ENCODE measurements around the gene KCTD7. TPM values are rescaled to one million over a fixed set of nuclear protein-coding genes. Genes with fewer than 3 reads are reported as not detected.
"Not testable (repeated sequence)": the region's sequence is repeated elsewhere in the genome, so short reads cannot be mapped to it uniquely, and the experiment has no call there.

Gene KCTD7
- total RNA-seq, 1 donor from 2014 or later = 10.3 TPM

DNA sequence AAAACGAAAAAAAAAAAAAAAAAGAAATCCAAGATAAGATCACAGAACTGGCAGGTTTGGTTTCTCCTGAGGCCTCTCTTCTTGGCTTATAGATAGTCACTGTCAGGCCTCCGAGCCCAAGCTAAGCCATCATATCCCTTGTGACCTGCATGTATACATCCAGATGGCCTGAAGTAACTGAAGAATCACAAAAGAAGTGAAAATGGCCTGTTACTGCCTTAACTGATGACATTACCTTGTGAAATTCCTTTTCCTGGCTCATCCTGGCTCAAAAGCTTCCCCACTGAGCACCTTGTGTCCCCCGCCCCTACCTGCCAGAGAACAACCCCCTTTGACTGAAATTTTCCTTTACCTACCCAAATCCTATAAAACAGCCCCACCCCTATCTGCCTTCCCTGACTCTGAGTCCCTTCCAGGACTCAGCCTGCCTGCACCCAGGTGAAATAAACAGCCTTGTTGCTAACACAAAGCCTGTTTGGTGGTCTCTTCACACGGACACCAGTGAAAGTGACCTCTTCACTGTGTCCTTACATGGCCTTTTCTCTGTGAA, 36.0 kb upstream of the KCTD7 start:
- H3K27me3 Mint-ChIP-seq (ENCODE audit: low read depth); DNase-seq (ENCODE audit: low spot score); H3K9me3 Mint-ChIP-seq: not testable (repeated sequence)
- peaks cover 15% of the 10 kb centered on the region for H3K36me3 Mint-ChIP-seq (ENCODE audit: low read depth)
- H3K4me1 Mint-ChIP-seq (ENCODE audit: low read depth) = peaks cover 30% of the 10 kb centered on the region
- H3K27ac Mint-ChIP-seq = peak overlapping the region; percentile 85
- intact Hi-C loops (cut with micrococcal nuclease) = loop anchor here (1.0 kb wide), 3 partner anchors 36 to 90 kb away; partner anchors contain the start of gene KCTD7
- peak overlapping the region; percentile 96 for H3K4me3 Mint-ChIP-seq (ENCODE audit: low read depth)

DNA sequence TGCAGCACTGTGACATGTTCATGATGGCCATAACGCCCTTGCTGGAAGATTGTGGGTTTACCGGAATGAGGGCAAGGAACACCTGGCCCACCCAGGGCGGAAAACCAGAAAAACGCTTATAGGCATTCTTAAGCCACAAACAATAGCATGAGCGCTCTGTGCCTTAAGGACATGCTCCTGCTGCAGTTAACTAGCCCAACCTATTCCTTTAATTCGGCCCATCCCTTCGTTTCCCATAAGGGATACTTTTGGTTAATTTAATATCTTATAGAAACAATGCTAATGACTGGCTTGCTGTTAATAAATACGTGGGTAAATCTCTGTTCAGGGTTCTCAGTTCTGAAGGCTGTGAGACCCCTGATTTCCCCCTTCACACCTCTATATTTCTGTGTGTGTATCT, 34.6 kb upstream of the KCTD7 start:
- intact Hi-C loops (cut with micrococcal nuclease); H3K27me3 Mint-ChIP-seq (ENCODE audit: low read depth): not testable (repeated sequence)
- peaks cover 24% of the 10 kb centered on the region for H3K4me1 Mint-ChIP-seq (ENCODE audit: low read depth)

DNA sequence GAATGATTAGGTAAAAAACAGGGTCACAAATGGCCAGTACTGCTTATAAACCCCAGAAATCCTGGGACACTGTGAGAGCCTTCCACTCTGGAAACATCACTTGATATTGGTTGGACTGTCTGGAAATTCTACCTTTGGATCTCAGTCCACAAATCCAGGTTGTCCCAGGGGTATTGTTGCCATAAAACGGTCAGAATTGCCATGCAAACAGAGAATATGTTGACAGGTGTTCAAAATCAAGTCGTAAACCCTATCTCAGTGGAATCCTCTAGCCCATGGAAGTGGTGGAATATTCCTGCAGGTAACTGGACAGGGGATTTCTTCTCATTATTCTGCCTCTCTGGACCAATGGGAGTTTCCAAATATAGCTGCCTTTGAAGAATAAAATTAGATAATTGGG, 31.2 kb upstream of the KCTD7 start:
- DNase-seq (ENCODE audit: low spot score) = no peak
- Mint-ChIP-seq H3K27me3 (ENCODE audit: low read depth) (peaks cover 3% of the 10 kb centered on the region), H3K4me1 (ENCODE audit: low read depth) (peaks cover 9% of the 10 kb centered on the region), H3K4me3 (ENCODE audit: low read depth) (no peak overlapping the region), H3K9me3 (no peaks in the 10 kb centered on the region), H3K36me3 (ENCODE audit: low read depth) (peaks cover 2% of the 10 kb centered on the region), H3K27ac (no peak overlapping the region)
- intact Hi-C loops (cut with micrococcal nuclease) = no loop called here

More for the DNA sequence above, 34.6 kb upstream of the KCTD7 start:
- H3K4me3 Mint-ChIP-seq (ENCODE audit: low read depth); H3K36me3 Mint-ChIP-seq (ENCODE audit: low read depth); H3K9me3 Mint-ChIP-seq; DNase-seq (ENCODE audit: low spot score); H3K27ac Mint-ChIP-seq: not testable (repeated sequence)

DNA sequence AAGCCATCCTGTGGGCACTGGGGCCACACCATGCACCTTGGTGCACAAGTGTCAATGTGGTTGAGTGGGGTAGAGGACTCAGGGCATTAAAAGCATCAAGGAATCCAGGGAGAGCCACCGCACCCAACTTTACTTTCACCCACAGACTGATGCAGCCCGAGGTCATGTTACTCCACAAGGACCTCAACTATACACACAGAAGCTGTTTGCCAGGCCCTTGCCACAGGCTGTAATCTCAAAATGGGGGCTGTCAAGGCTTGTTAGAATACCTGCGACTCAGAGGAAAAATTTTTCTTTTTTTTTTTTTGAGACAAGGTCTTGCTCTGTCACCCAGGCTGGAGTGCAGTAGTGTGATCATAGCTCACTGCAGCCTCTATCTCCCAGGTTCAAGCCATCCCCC, 26.5 kb upstream of the KCTD7 start:
- Mint-ChIP-seq H3K27me3 (ENCODE audit: low read depth) (peaks cover 3% of the 10 kb centered on the region), H3K4me1 (ENCODE audit: low read depth) (no peaks in the 10 kb centered on the region), H3K4me3 (ENCODE audit: low read depth) (no peak overlapping the region), H3K9me3 (no peaks in the 10 kb centered on the region), H3K36me3 (ENCODE audit: low read depth) (no peaks in the 10 kb centered on the region), H3K27ac (no peak overlapping the region)
- intact Hi-C loops (cut with micrococcal nuclease) = no loop called here
- DNase-seq (ENCODE audit: low spot score) = no peak

DNA sequence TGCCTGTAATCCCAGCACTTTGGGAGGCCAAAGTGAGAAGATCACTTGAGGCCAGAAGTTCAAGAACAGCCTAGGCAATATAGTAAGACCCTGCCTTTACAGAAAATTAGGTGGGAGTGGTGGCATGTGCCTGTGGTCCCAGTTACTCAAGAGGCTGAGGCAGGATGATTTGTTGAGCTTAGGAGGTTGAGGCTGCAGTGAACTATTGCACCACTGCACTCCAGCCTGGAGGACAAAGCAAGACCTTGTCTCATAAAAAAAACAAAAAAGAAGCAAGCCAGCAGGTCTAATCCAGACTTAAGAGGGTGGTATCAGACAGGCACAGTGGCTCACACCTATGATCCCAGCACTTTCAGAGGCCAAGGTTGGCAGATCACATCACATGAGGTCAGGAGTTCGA, 24.5 kb upstream of the KCTD7 start:
- no peak for DNase-seq (ENCODE audit: low spot score)
- no peaks in the 10 kb centered on the region for H3K27me3 Mint-ChIP-seq (ENCODE audit: low read depth)
- H3K27ac Mint-ChIP-seq = no peak overlapping the region
- H3K36me3 Mint-ChIP-seq (ENCODE audit: low read depth) = no peaks in the 10 kb centered on the region
- H3K4me3 Mint-ChIP-seq (ENCODE audit: low read depth) = no peak overlapping the region
- intact Hi-C loops (cut with micrococcal nuclease) = no loop called here
- H3K9me3 Mint-ChIP-seq = no peaks in the 10 kb centered on the region
- no peaks in the 10 kb centered on the region for H3K4me1 Mint-ChIP-seq (ENCODE audit: low read depth)

DNA sequence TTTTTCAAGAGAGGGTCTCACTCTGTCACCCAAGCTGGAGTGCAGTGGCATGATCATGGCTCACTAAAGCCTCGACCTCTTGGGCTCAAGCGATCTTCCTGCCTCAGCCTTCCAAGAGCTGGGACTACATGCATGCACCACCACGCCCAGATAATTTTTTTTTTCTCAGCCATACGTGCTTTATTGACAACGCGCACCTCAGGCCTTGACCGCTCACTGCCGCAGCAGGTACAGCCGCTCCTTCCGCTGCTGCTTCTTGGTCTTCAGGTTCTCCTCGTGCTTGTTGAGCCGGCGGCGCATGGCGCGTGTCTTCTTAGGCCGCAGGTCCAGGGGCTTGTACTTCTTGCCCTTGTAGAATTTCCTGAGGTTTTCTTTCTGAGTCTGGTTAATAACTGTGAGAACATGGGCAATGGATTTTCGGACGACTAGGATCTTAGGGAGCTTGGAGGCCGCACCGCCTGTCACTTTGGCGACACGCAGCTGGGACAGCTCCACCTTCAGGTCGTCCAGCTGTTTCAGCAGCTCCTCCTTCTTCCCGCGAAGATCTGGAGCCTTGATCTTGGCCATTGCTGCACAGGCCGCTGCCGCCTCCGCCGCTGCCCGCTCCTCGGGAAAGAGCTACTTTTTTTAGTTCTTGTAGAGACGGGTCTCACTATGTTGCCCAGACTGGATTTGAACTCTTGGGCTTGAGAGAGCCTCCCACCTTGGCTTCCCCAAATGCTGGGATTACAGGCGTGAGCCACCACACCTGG, 22.0 kb upstream of the KCTD7 start:
- H3K9me3 Mint-ChIP-seq; H3K36me3 Mint-ChIP-seq (ENCODE audit: low read depth); H3K27me3 Mint-ChIP-seq (ENCODE audit: low read depth); H3K4me1 Mint-ChIP-seq (ENCODE audit: low read depth); intact Hi-C loops (cut with micrococcal nuclease); DNase-seq (ENCODE audit: low spot score); H3K27ac Mint-ChIP-seq; H3K4me3 Mint-ChIP-seq (ENCODE audit: low read depth): not testable (repeated sequence)

DNA sequence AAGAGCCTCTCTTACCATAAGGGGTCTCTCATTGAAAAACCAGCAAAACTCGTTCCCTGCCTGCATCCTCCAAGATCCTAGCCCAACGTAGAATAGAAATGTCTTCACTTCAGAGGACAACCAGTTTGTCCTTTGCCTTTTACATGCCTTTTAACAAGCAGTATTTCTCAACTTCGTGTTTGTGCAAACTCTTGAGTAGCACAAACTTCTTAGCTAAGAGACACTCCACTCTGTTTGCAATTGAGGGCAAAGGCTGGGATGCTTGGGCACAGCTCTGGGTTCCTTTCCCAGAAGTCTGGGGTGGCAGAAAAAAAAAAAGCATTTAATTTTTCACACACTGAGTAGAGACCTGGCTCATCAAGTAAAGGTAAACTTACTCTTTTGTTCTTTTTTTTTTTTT, 19.5 kb upstream of the KCTD7 start:
- intact Hi-C loops (cut with micrococcal nuclease) = no loop called here
- Mint-ChIP-seq H3K9me3 (no peaks in the 10 kb centered on the region), H3K27me3 (ENCODE audit: low read depth) (no peaks in the 10 kb centered on the region), H3K36me3 (ENCODE audit: low read depth) (no peaks in the 10 kb centered on the region), H3K27ac (no peak overlapping the region), H3K4me3 (ENCODE audit: low read depth) (no peak overlapping the region), H3K4me1 (ENCODE audit: low read depth) (no peaks in the 10 kb centered on the region)
- DNase-seq (ENCODE audit: low spot score) = no peak

DNA sequence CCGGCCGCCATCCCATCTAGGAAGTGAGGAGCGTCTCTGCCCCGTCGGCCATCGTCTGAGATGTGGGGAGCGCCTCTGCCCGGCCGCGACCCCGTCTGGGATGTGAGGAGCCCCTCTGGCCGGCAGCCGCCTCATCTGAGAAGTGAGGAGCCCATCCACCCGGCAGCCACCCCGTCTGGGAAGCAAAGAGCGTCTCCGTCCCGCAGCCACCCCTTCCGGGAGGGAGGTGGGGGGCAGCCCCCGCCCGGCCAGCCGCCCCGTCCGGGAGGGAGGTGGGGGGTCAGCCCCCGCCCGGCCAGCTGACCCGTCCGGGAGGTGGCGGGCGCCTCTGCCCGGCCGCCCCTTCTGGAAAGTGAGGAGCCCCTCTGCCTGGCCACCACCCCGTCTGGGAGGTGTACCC, 14.1 kb upstream of the KCTD7 start:
- H3K4me3 Mint-ChIP-seq (ENCODE audit: low read depth); H3K27ac Mint-ChIP-seq; H3K9me3 Mint-ChIP-seq; H3K36me3 Mint-ChIP-seq (ENCODE audit: low read depth); intact Hi-C loops (cut with micrococcal nuclease); H3K4me1 Mint-ChIP-seq (ENCODE audit: low read depth); H3K27me3 Mint-ChIP-seq (ENCODE audit: low read depth); DNase-seq (ENCODE audit: low spot score): not testable (repeated sequence)

DNA sequence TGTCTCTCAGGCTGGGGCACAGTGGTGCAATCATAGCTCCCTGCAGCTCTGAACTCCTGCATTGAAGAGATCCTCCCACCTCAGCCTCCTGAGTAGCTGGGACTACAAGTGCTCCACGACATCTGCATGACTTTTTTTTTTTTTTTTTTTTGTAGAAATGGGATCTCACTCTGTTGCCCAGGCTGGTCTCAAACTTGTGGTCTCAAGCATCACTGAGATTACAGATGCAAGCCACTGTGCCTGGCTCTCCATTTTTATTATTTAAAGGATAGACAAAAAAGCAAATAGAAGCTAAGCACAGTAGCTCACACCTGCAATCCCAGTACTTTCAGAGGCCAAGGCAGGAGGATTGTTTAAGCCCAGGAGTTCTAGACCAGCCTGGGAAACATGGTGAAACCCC, 13.0 kb upstream of the KCTD7 start:
- no peaks in the 10 kb centered on the region for H3K27me3 Mint-ChIP-seq (ENCODE audit: low read depth)
- no peaks in the 10 kb centered on the region for H3K9me3 Mint-ChIP-seq
- intact Hi-C loops (cut with micrococcal nuclease) = no loop called here
- no peak overlapping the region for H3K4me3 Mint-ChIP-seq (ENCODE audit: low read depth)
- H3K27ac Mint-ChIP-seq = no peak overlapping the region
- DNase-seq (ENCODE audit: low spot score) = no peak
- no peaks in the 10 kb centered on the region for H3K36me3 Mint-ChIP-seq (ENCODE audit: low read depth)
- no peaks in the 10 kb centered on the region for H3K4me1 Mint-ChIP-seq (ENCODE audit: low read depth)

DNA sequence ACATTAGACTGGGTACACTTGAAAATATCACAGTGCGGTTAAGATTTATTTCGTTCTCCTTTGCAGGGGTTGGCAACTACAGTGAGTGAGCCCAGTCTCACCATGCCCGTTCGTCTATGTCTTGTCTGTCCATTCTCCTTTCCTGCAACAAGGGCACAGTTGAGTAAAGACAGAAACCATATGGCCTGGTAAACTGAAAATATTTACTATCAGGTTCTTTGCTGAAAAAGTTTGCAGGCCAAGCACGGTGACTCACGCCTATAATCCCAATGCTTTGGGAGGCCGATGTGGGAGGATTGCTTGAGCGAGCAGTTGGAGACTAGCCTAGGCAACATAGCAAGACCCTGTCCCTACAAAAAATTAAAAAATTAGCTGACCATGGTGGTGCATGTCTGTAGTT, 11.4 kb upstream of the KCTD7 start:
- no peaks in the 10 kb centered on the region for H3K9me3 Mint-ChIP-seq
- H3K27ac Mint-ChIP-seq = no peak overlapping the region
- intact Hi-C loops (cut with micrococcal nuclease) = no loop called here
- no peaks in the 10 kb centered on the region for H3K36me3 Mint-ChIP-seq (ENCODE audit: low read depth)
- no peaks in the 10 kb centered on the region for H3K4me1 Mint-ChIP-seq (ENCODE audit: low read depth)
- no peak overlapping the region for H3K4me3 Mint-ChIP-seq (ENCODE audit: low read depth)
- H3K27me3 Mint-ChIP-seq (ENCODE audit: low read depth) = peaks cover under 1% of the 10 kb centered on the region
- DNase-seq (ENCODE audit: low spot score) = no peak

DNA sequence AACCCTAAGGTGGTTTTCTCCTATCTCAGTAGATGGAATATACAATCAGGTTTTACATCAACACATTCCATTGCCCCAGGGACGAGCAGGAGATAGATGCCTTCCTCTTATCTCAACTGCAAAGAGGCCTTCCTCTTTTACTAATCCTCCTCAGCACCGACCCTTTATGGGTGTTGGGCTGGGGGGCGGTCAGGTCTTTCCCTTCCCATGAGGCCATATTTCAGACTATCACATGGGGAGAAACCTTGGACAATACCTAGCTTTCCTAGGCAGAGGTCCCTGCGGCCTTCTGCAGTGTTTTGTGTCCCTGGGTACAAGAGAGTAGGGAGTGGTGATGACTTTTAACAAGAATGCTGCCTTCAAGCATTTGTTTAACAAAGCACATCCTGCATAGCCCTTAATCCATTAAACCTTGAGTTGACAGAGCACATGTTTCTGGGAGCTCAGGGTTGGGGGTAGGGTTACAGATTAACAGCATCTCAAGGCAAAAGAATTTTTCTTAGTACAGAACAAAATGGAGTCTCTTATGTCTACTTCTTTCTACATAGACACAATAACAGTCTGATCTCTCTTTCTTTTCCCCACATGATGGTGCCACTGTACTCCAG, 9.2 kb upstream of the KCTD7 start:
- DNase-seq (ENCODE audit: low spot score); H3K27ac Mint-ChIP-seq; H3K4me1 Mint-ChIP-seq (ENCODE audit: low read depth); H3K4me3 Mint-ChIP-seq (ENCODE audit: low read depth); H3K9me3 Mint-ChIP-seq; intact Hi-C loops (cut with micrococcal nuclease); H3K27me3 Mint-ChIP-seq (ENCODE audit: low read depth); H3K36me3 Mint-ChIP-seq (ENCODE audit: low read depth): not testable (repeated sequence)

DNA sequence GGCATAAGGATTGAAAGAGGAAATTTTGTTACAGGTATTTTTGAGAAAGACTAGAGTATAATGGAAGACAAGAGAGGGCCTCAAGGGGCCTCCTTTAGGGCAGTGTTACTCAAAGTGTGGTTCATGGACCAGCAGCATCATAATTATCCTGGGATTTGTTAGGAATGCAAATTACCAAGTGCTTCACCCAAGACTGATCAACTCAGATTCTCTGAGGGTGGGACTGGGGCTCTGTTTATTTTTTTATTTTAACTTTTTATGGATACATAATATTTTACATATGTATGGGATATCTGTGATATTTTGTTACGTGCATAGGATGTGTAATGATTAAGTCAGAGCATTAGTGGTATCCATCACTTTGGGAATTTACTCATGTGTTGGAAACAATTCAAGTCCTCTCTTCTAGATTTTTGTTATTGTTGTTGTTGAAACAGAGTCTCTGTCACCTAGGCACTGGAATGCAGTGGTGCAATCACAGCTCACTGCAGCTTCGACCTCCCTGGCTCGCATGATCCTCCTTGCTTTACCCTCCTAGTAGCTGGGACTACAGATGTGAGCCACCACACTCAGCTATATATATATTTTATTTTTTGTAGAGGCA, 2.2 kb upstream of the KCTD7 start:
- Mint-ChIP-seq H3K4me1 (ENCODE audit: low read depth) (peaks cover 23% of the 10 kb centered on the region), H3K27me3 (ENCODE audit: low read depth) (peaks cover 3% of the 10 kb centered on the region), H3K4me3 (ENCODE audit: low read depth) (no peak overlapping the region), H3K9me3 (no peaks in the 10 kb centered on the region), H3K27ac (no peak overlapping the region), H3K36me3 (ENCODE audit: low read depth) (no peaks in the 10 kb centered on the region)
- no peak for DNase-seq (ENCODE audit: low spot score)
- intact Hi-C loops (cut with micrococcal nuclease) = loop anchor here (10.0 kb wide), 2 partner anchors 132 to 218 kb away; no protein-coding TSS in a partner anchor

DNA sequence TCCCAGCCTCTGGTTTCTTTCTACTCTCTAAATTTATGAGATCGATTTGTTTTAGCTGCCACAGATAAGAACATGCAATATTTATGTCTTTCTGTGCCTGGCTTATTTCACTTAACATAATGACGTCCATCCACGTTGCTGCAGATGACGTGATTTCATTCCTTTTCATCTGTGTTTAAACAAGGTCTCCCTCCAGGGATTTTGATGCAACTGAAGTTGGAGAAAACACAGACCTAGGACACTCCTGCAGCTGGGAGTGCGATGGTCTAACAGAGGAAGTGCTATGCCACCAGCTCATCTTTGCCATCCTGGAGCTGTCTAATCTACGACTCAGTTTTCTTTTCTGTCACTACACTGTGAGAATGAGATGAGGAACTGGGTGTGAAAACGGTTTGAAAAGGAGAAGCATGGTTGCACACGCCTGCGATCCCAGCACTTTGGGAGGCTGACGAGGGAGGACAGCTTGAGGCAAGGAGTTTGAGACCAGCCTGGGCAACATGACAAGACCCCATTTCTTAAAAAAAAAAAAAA, 1.5 kb upstream of the KCTD7 start:
- peak overlapping the region; percentile 36 for H3K27ac Mint-ChIP-seq
- intact Hi-C loops (cut with micrococcal nuclease) = loop anchor here (10.0 kb wide), 2 partner anchors 132 to 218 kb away; no protein-coding TSS in a partner anchor
- peak overlapping the region; percentile 52 for H3K4me3 Mint-ChIP-seq (ENCODE audit: low read depth)
- no peak for DNase-seq (ENCODE audit: low spot score)
- H3K27me3 Mint-ChIP-seq (ENCODE audit: low read depth) = peaks cover 3% of the 10 kb centered on the region
- peaks cover 4% of the 10 kb centered on the region for H3K36me3 Mint-ChIP-seq (ENCODE audit: low read depth)
- H3K4me1 Mint-ChIP-seq (ENCODE audit: low read depth) = peaks cover 30% of the 10 kb centered on the region
- H3K9me3 Mint-ChIP-seq = no peaks in the 10 kb centered on the region
